Measurements from ENCODE around the gene CCDC188.

- TF ChIP-seq CTCF (IDR thresholded peaks at IDR 0.05 in 2 of 3, conservative IDR thresholded peaks at IDR 0.05 in 1 of 3; ENCODE audit: control insufficient read depth in 2 of 3, extremely low read depth in 1 of 3, insufficient read depth in 1 of 3, low read depth in 3 of 3, low read length in 3 of 3), result no peak
- TF ChIP-seq MYC (IDR thresholded peaks at IDR 0.05; ENCODE audit: insufficient read depth, insufficient read length, insufficient replicate concordance, low read length, severe bottlenecking), result no peak
- no peak for TF ChIP-seq POLR2AphosphoS5 (IDR thresholded peaks at IDR 0.05; ENCODE audit: low read length)
- TF ChIP-seq EGR1 (IDR thresholded peaks at IDR 0.05; ENCODE audit: borderline replicate concordance in 1 of 2, low read depth in 2 of 2, low read length in 2 of 2), result no peak
- no peak for TF ChIP-seq EED (IDR thresholded peaks at IDR 0.05; ENCODE audit: low read depth)
- no peak for TF ChIP-seq RFX5 (IDR thresholded peaks at IDR 0.05; ENCODE audit: low read depth, low read length)
- TF ChIP-seq CBFB (IDR thresholded peaks at IDR 0.05; ENCODE audit: low read depth), result no peak
- TF ChIP-seq IRF5 (IDR thresholded peaks at IDR 0.05; ENCODE audit: borderline replicate concordance), result no peak
- TF ChIP-seq JUND (IDR thresholded peaks at IDR 0.05; ENCODE audit: low read depth, low read length), result no peak
- no peak for TF ChIP-seq ATF7 (IDR thresholded peaks at IDR 0.05; ENCODE audit: low read depth)
- TF ChIP-seq TAF1 (IDR thresholded peaks at IDR 0.05; ENCODE audit: borderline replicate concordance, low read depth, low read length), result no peak
Observed at GRCh38 chr22:20194681-20195593, 44.1 kb upstream of the CCDC188 start.

All from GM12878 (cell line).